Measurements from ENCODE around the gene TAF4B.

GRCh38 chr18:26417190-26417589, 190.9 kb downstream of the TAF4B start:
- no peak for TF ChIP-seq PBX3 (CRISPR knock-in tag; IDR thresholded peaks at IDR 0.05)
- TF ChIP-seq ZNF239 (tag by site-specific recombination; IDR thresholded peaks at IDR 0.05) = no peak
- no peak for TF ChIP-seq ZNF404 (tag by site-specific recombination; IDR thresholded peaks at IDR 0.05)
- TF ChIP-seq ZNF610 (tag by site-specific recombination; IDR thresholded peaks at IDR 0.05; ENCODE audit: borderline replicate concordance) = no peak
- no peak for TF ChIP-seq SALL2 (tag by site-specific recombination; IDR thresholded peaks at IDR 0.05; ENCODE audit: borderline replicate concordance)
- TF ChIP-seq ZNF274 (IDR thresholded peaks at IDR 0.05; ENCODE audit: low read length) = no peak
- no peak for TF ChIP-seq ZNF274 (tag by site-specific recombination; IDR thresholded peaks at IDR 0.05; ENCODE audit: borderline replicate concordance)
- no peak for TF ChIP-seq CTCF (tag by site-specific recombination; IDR thresholded peaks at IDR 0.05)
- TF ChIP-seq REST (tag by site-specific recombination; IDR thresholded peaks at IDR 0.05) = no peak

Data from HEK293 (cell line).